ENCODE results near the gene PIAS1. TPM values are rescaled to one million over a fixed set of nuclear protein-coding genes. Genes with fewer than 3 reads are reported as not detected.

The PIAS1 gene
- total and polyA plus RNA-seq, 9 of the 15 experiments (the other 6 are each of a cell fraction or from before 2014, with no cell fraction given): 18.0 to 59.1 (median 28.5) TPM

- Histone ChIP-seq H3K9me1 (ENCODE audit: control insufficient read depth, insufficient read depth, low read length) (no peaks in the 10 kb centered on the region), H3K4me2 (ENCODE audit: insufficient read depth, low read length) (no peak overlapping the region), H4K20me1 (replicated peaks; ENCODE audit: control insufficient read depth, insufficient read depth, low read length) (peaks cover 16% of the 10 kb centered on the region), H2AFZ (ENCODE audit: low read depth, low read length) (no peak overlapping the region), H3K9ac (ENCODE audit: insufficient read depth in 1 of 2, low read depth in 2 of 2, low read length in 2 of 2) (no peak overlapping the region), H3K27me3 (ENCODE audit: control insufficient read depth in 2 of 2, insufficient read depth in 2 of 2, low read length in 2 of 2) (no peaks in the 10 kb centered on the region), H3K27ac (ENCODE audit: extremely low read depth, low read depth, low read length) (no peak overlapping the region), H3K4me1 (replicated peaks in 1 of 2; ENCODE audit: control insufficient read depth in 2 of 2, insufficient read depth in 2 of 2, low read length in 2 of 2) (no peaks in the 10 kb centered on the region; a peak in 3 of 5 replicates), H3K79me2 (ENCODE audit: control insufficient read depth, insufficient read depth, low read length) (peaks cover 89% of the 10 kb centered on the region), H3K4me3 (no peak overlapping the region), H3K9me3 (replicated peaks; ENCODE audit: control insufficient read depth, insufficient read depth, low read depth, low read length) (no peaks in the 10 kb centered on the region), H3K36me3 (ENCODE audit: control insufficient read depth, insufficient read depth, low read length) (no peaks in the 10 kb centered on the region)
- POLR2A ChIA-PET: interaction anchor here (0.6 to 1.4 kb wide), 5 partner anchors 9 to 19 kb away, joined by 3 read pairs; partner anchors contain the start of gene PIAS1
- ATAC-seq: no peak
- in situ Hi-C loops (cut with MboI) (no loop called here), intact Hi-C loops (cut with micrococcal nuclease) (no loop called here)
- DNase-seq (ENCODE audit: extremely low read depth in 1 of 4, low spot score in 3 of 4): no peak
- 68% methylated on average over 6 of the region's 6 CpGs for WGBS (ENCODE audit: insufficient coverage, low coverage, missing lambda C conversion rate)
- CTCF ChIA-PET (ENCODE audit: low intra/inter-chr PET ratio): no interaction called here
- no peak for FAIRE-seq
- no TSS peak for BruUV-seq (replicated peaks)
- TF ChIP-seq ZNF766 (CRISPR knock-in tag; conservative IDR thresholded peaks at IDR 0.05) (no peak), EHMT2 (IDR thresholded peaks at IDR 0.05) (0 out of 2 replicates have a peak, but pooled peaks have one; percentile 20)
- TF ChIP-seq, protein P1, sequence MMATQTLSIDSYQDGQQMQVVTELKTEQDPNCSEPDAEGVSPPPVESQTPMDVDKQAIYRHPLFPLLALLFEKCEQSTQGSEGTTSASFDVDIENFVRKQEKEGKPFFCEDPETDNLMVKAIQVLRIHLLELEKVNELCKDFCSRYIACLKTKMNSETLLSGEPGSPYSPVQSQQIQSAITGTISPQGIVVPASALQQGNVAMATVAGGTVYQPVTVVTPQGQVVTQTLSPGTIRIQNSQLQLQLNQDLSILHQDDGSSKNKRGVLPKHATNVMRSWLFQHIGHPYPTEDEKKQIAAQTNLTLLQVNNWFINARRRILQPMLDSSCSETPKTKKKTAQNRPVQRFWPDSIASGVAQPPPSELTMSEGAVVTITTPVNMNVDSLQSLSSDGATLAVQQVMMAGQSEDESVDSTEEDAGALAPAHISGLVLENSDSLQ (IDR thresholded peaks at IDR 0.05): peak; percentile 58
Observed at GRCh38 chr15:68073576-68074288, 19.6 kb downstream of the PIAS1 start.

Data from K562 (cell line).